ENCODE measurements around the gene PDE6B. TPM values are rescaled to one million over a fixed set of nuclear protein-coding genes. Genes with fewer than 3 reads are reported as not detected.
"Not testable (repeated sequence)": the region's sequence is repeated elsewhere in the genome, so short reads cannot be mapped to it uniquely, and the experiment has no call there.

Gene PDE6B
- total and polyA plus RNA-seq, 9 donors, result 1.4 to 7.5 (median 4.6) TPM

- intact Hi-C loops (cut with DNase I), result no loop called here
- no peak for TF ChIP-seq EP300 (IDR thresholded peaks at IDR 0.05)
- TF ChIP-seq, protein P1, sequence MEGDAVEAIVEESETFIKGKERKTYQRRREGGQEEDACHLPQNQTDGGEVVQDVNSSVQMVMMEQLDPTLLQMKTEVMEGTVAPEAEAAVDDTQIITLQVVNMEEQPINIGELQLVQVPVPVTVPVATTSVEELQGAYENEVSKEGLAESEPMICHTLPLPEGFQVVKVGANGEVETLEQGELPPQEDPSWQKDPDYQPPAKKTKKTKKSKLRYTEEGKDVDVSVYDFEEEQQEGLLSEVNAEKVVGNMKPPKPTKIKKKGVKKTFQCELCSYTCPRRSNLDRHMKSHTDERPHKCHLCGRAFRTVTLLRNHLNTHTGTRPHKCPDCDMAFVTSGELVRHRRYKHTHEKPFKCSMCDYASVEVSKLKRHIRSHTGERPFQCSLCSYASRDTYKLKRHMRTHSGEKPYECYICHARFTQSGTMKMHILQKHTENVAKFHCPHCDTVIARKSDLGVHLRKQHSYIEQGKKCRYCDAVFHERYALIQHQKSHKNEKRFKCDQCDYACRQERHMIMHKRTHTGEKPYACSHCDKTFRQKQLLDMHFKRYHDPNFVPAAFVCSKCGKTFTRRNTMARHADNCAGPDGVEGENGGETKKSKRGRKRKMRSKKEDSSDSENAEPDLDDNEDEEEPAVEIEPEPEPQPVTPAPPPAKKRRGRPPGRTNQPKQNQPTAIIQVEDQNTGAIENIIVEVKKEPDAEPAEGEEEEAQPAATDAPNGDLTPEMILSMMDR (IDR thresholded peaks at IDR 0.05), result no peak
- TF ChIP-seq POLR2A (IDR thresholded peaks at IDR 0.05), result no peak
- Histone ChIP-seq H3K9me3 (no peaks in the 10 kb centered on the region), H3K4me3 (no peak overlapping the region), H3K4me1 (ENCODE audit: insufficient read depth) (no peaks in the 10 kb centered on the region), H3K36me3 (no peaks in the 10 kb centered on the region), H3K27me3 (no peaks in the 10 kb centered on the region), H3K27ac (no peak overlapping the region)
- WGBS, 3 donors, result 61 to 66% (median 62%) methylated on average over 15 of the region's 15 CpGs
- DNase-seq, result no peak
These were observed 8.7 kb downstream of the PDE6B start for GRCh38 chr4:633976-634598.

GRCh38 chr4:634599-634985 lies 9.2 kb downstream of the PDE6B start:
- Histone ChIP-seq H3K36me3 (no peaks in the 10 kb centered on the region), H3K27ac (no peak overlapping the region), H3K4me3 (no peak overlapping the region), H3K9me3 (no peaks in the 10 kb centered on the region), H3K27me3 (no peaks in the 10 kb centered on the region), H3K4me1 (ENCODE audit: insufficient read depth) (no peaks in the 10 kb centered on the region)
- DNase-seq, result no peak
- TF ChIP-seq, protein P1 (IDR thresholded peaks at IDR 0.05), result no peak
- TF ChIP-seq POLR2A (IDR thresholded peaks at IDR 0.05) (no peak), EP300 (IDR thresholded peaks at IDR 0.05) (no peak)
- intact Hi-C loops (cut with DNase I), result no loop called here
- WGBS, 3 donors, result 79 to 80% (median 80%) methylated on average over 23 of the region's 23 CpGs

GRCh38 chr4:635066-635835 lies 9.9 kb downstream of the PDE6B start:
- DNase-seq; H3K27me3 ChIP-seq; intact Hi-C loops (cut with DNase I); H3K4me3 ChIP-seq; H3K9me3 ChIP-seq; H3K4me1 ChIP-seq (ENCODE audit: insufficient read depth); H3K36me3 ChIP-seq; H3K27ac ChIP-seq: not testable (repeated sequence)
- WGBS, 3 donors, result 91 to 94% (median 92%) methylated on average over 36 to 46 of the region's 46 CpGs

DNA sequence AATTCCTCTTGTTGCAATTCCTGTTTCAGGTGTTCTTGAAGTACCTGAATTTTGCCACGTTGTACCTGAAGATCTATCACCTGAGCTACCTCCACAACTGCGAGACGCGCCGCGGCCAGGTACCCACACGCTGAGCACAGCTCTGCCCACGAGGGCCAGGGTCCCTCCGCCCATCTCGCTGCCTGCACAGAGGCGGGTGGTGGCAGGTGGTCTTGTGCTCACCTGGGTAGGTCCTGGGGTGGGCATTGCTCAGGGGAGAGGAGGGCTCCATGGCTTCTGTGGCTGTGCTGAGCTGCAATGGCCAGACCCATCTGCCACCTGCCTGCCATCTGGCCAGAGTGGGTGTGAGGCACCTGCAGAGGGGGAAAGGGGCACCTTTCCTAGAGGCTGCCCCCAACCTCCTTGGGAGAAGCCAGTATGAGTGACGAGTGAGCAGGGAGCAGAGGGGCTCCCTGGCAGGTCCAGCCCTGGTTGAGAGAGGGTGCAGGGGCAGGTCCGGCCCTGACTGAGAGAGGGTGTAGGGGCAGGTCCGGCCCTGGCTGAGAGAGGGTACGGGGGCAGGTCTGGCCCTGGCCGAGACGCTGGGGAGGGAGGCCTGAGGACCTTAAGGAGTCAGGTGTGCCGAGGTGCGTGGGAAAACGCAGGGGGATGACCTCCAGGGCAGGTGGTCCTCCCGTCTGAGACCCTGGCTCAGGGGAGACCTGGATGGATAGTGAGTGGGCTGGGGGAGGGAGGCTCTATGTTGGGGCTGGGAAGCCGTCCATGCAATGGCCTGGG lies 10.7 kb downstream of the PDE6B start:
- no peak overlapping the region for H3K27ac ChIP-seq

More for the DNA sequence above, 10.7 kb downstream of the PDE6B start:
- H3K9me3 ChIP-seq, result no peaks in the 10 kb centered on the region
- H3K4me1 ChIP-seq (ENCODE audit: insufficient read depth), result no peaks in the 10 kb centered on the region
- H3K36me3 ChIP-seq, result no peaks in the 10 kb centered on the region
- 79 to 84% (median 79%) methylated on average over 22 of the region's 22 CpGs for WGBS, 3 donors
- intact Hi-C loops (cut with DNase I), result no loop called here
- no peak overlapping the region for H3K4me3 ChIP-seq
- TF ChIP-seq, protein P1 (IDR thresholded peaks at IDR 0.05), result no peak
- TF ChIP-seq EP300 (IDR thresholded peaks at IDR 0.05) (no peak), POLR2A (IDR thresholded peaks at IDR 0.05) (no peak)
- no peak for DNase-seq
- no peaks in the 10 kb centered on the region for H3K27me3 ChIP-seq

Measured in ovary (tissue), 9 donors.